IMR-90 (cell line): ENCODE measurements around the gene COLGALT1. TPM values are rescaled to one million over a fixed set of nuclear protein-coding genes. Genes with fewer than 3 reads are reported as not detected.

Experiments used
- ATAC-seq: fragments of 200-7000 bp; cut with Tn5 transposase; 2 replicates; pipeline ENCODE4 v1.9.1; 2020; ENCODE audit warnings: low read depth, mild to moderate bottlenecking, moderate library complexity
- BruUV-seq: library from RNA; stranded (reverse); fragments of 400-500 nt; replicated peaks from 2 replicates; lab custom pipeline; 2021; lab: Mats Ljungman, UMichigan
- CTCF ChIA-PET: fragments of 300-600 bp; formaldehyde crosslinking; extraction: SDS; loops from one replicate; lab custom pipeline; 2021; ENCODE audit warnings: antibody characterized with exemption; lab: Yijun Ruan, JAX
- POLR2A ChIA-PET: fragments of 300-600 bp; sonication (Branson Sonifier 250); formaldehyde crosslinking; loops from one replicate; lab custom pipeline; 2022; ENCODE audit warnings: antibody characterized with exemption; ENCODE audit not compliant: unreplicated experiment; lab: Charles Lee
- DNase-seq: peaks from one replicate; pipeline ENCODE4 v3.0.0; 2013
- H2AFZ ChIP-seq: replicated peaks from 2 replicates; pipeline ENCODE3; 2013; ENCODE audit warnings: low read length, mild to moderate bottlenecking; ENCODE audit not compliant: poor library complexity
- H2AK5ac ChIP-seq: 2 replicates; pipeline ENCODE4 v1.6.1; 2013; ENCODE audit warnings: low read depth, low read length, inconsistent platforms
- H2AK9ac ChIP-seq: replicated peaks from 2 replicates; pipeline ENCODE3; 2013; ENCODE audit warnings: mild to moderate bottlenecking, low read depth, low read length, moderate library complexity; ENCODE audit not compliant: poor library complexity
- H2BK120ac ChIP-seq: 2 replicates; pipeline ENCODE4 v1.6.1; 2013; ENCODE audit warnings: low read depth, low read length, inconsistent platforms
- H2BK15ac ChIP-seq: 3 replicates; pipeline ENCODE4 v1.6.1; 2013; ENCODE audit warnings: low read depth, low read length, inconsistent platforms
- H2BK20ac ChIP-seq: 2 replicates; pipeline ENCODE4 v1.6.1; 2013; ENCODE audit warnings: low read depth, mild to moderate bottlenecking, inconsistent platforms, low read length, moderate library complexity
- H2BK5ac ChIP-seq: 2 replicates; pipeline ENCODE4 v1.6.1; 2013; ENCODE audit warnings: mild to moderate bottlenecking, low read depth, low read length, inconsistent platforms; ENCODE audit not compliant: poor library complexity, severe bottlenecking
- H3K14ac ChIP-seq: replicated peaks from 2 replicates; pipeline ENCODE4 v1.6.1; 2013; ENCODE audit warnings: low read depth, low read length, inconsistent platforms
- H3K18ac ChIP-seq: 2 replicates; pipeline ENCODE4 v1.6.1; 2013; ENCODE audit warnings: low read depth, low read length, control low read depth
- H3K23ac ChIP-seq: 2 replicates; pipeline ENCODE4 v1.6.1; 2013; ENCODE audit warnings: low read depth, low read length, inconsistent platforms
- H3K27ac ChIP-seq: 2 replicates; pipeline ENCODE4 v1.5.1; 2013; ENCODE audit warnings: mild to moderate bottlenecking, control low read depth, low read length; ENCODE audit not compliant: insufficient read depth
- H3K27me3 ChIP-seq: 2 replicates; pipeline ENCODE4 v1.6.1; 2013; ENCODE audit warnings: low read length; ENCODE audit not compliant: control insufficient read depth, insufficient read depth
- H3K36me3 ChIP-seq: 2 replicates; pipeline ENCODE4 v1.6.1; 2013; ENCODE audit warnings: low read length, mixed read lengths; ENCODE audit not compliant: control insufficient read depth, insufficient read depth
- H3K4ac ChIP-seq: 2 replicates; pipeline ENCODE4 v1.6.1; 2013; ENCODE audit warnings: low read depth, low read length, inconsistent platforms
- H3K4me1 ChIP-seq: 2 replicates; pipeline ENCODE4 v1.6.1; 2013; ENCODE audit warnings: low read length, mixed read lengths; ENCODE audit not compliant: control insufficient read depth, insufficient read depth
- H3K4me2 ChIP-seq: 2 replicates; pipeline ENCODE4 v1.6.1; 2013; ENCODE audit warnings: low read depth, mild to moderate bottlenecking, control low read depth, low read length, moderate library complexity
- H3K4me3 ChIP-seq: 2 replicates; pipeline ENCODE4 v1.5.1; 2013; ENCODE audit warnings: low read depth, mild to moderate bottlenecking, control low read depth, low read length, moderate library complexity; ENCODE audit not compliant: insufficient read depth
- H3K56ac ChIP-seq: 2 replicates; pipeline ENCODE4 v1.6.1; 2013; ENCODE audit warnings: low read length, inconsistent platforms; ENCODE audit not compliant: insufficient read depth; ENCODE audit errors: extremely low read depth
- H3K79me1 ChIP-seq, 2 experiments: 2 replicates each; pipeline ENCODE4 v1.6.1; 2013; ENCODE audit warnings: low read length in 2 of 2, inconsistent platforms in 1 of 2, low read depth in 1 of 2
- H3K9ac ChIP-seq: 2 replicates; pipeline ENCODE4 v1.6.1; 2013; ENCODE audit warnings: low read depth, low read length, control low read depth
- H3K9me1 ChIP-seq: 2 replicates; pipeline ENCODE4 v1.6.1; 2013; ENCODE audit warnings: low read length, inconsistent platforms; ENCODE audit not compliant: insufficient read depth
- H3K9me3 ChIP-seq: 2 replicates; pipeline ENCODE4 v1.6.1; 2013; ENCODE audit warnings: low read length; ENCODE audit not compliant: control insufficient read depth, insufficient read depth
- H4K20me1 ChIP-seq: 2 replicates; pipeline ENCODE4 v1.6.1; 2013; ENCODE audit warnings: low read length, inconsistent platforms; ENCODE audit not compliant: insufficient read depth
- H4K5ac ChIP-seq: 2 replicates; pipeline ENCODE4 v1.6.1; 2013; ENCODE audit warnings: mild to moderate bottlenecking, low read depth, low read length, control low read depth
- H4K8ac ChIP-seq, 2 experiments: 2 replicates each; pipeline ENCODE4 v1.6.1; 2013; ENCODE audit warnings: low read depth in 2 of 2, low read length in 2 of 2, control low read depth in 1 of 2, inconsistent platforms in 1 of 2
- H4K91ac ChIP-seq: 2 replicates; pipeline ENCODE4 v1.6.1; 2013; ENCODE audit warnings: low read depth, low read length, inconsistent platforms; ENCODE audit not compliant: insufficient read depth
- CTCF ChIP-seq: conservative IDR thresholded peaks from 2 replicates; pipeline ENCODE4 v1.5.1; 2012; ENCODE audit warnings: mild to moderate bottlenecking, low read depth, low read length, improper control_type of control experiment
- ELK1 ChIP-seq: fragments of 150-350 bp; IDR thresholded peaks from 2 replicates; pipeline ENCODE4 v1.6.1; 2016; ENCODE audit warnings: low read depth, mild to moderate bottlenecking, low read length, moderate library complexity, borderline replicate concordance
- MAZ ChIP-seq: IDR thresholded peaks from 2 replicates; pipeline ENCODE4 v1.6.1; 2012; ENCODE audit warnings: low read depth, mild to moderate bottlenecking, low read length, improper control_type of control experiment, moderate library complexity, borderline replicate concordance
- MXI1 ChIP-seq: IDR thresholded peaks from 2 replicates; pipeline ENCODE4 v1.6.1; 2012; ENCODE audit warnings: low read depth, mild to moderate bottlenecking, low read length, moderate library complexity, borderline replicate concordance
- POLR2A ChIP-seq: IDR thresholded peaks from 2 replicates; pipeline ENCODE4 v1.6.1; 2012; ENCODE audit warnings: mild to moderate bottlenecking, low read depth, low read length
- RAD21 ChIP-seq: IDR thresholded peaks from 2 replicates; pipeline ENCODE4 v1.6.1; 2012; ENCODE audit warnings: low read length, improper control_type of control experiment
- RCOR1 ChIP-seq: IDR thresholded peaks from 2 replicates; pipeline ENCODE4 v1.6.1; 2012; ENCODE audit warnings: mild to moderate bottlenecking, low read length, improper control_type of control experiment; ENCODE audit not compliant: insufficient replicate concordance
- RFX5 ChIP-seq: IDR thresholded peaks from 2 replicates; pipeline ENCODE4 v1.8.0; 2012; ENCODE audit warnings: low read depth, mild to moderate bottlenecking, low read length, moderate library complexity
- SMC3 ChIP-seq: fragments of 150-350 bp; IDR thresholded peaks from 2 replicates; pipeline ENCODE4 v1.6.1; 2016; ENCODE audit warnings: low read depth, mild to moderate bottlenecking, antibody characterized with exemption, low read length, moderate library complexity
- WGBS, 2 experiments: methylation state at CpG; one replicate each; pipeline versions ENCODE4 v1.1.5 to v1.1.7; 2013; ENCODE audit warnings: missing lambda C conversion rate in 2 of 2; ENCODE audit not compliant: insufficient read length in 1 of 2; ENCODE audit errors: extremely low coverage in 2 of 2; 5-methylcytosine and 5-hydroxymethylcytosine counted together
- dilution Hi-C: fragments of 300-500 bp; cut with HindIII; formaldehyde crosslinking; loops from one replicate; pipeline ENCODE4 v1.14.3; 2018; ENCODE audit warnings: low sequenced_read_pairs; ENCODE audit not compliant: unreplicated experiment
- in situ Hi-C: fragments of 300-500 bp; cut with MboI; formaldehyde crosslinking; loops from 3 replicates; pipeline ENCODE4 v1.14.3; 2019; ENCODE audit warnings: low sequenced_read_pairs, inconsistent platforms, mixed read lengths
- intact Hi-C: fragments of 100-400 bp; cut with micrococcal nuclease; formaldehyde crosslinking; loops from 2 replicates; pipeline ENCODE4 v1.10.0; 2022
- polyA plus RNA-seq, 3 experiments: library from polyadenylated mRNA; depleted of rRNA; stranded (reverse); fragments of >200 nt; gene quantifications; 2 replicates each; pipeline ENCODE4 v1.2.3, GENCODE V29; 2012; ENCODE audit warnings: low replicate concordance in 1 of 3
- total RNA-seq: library from RNA; depleted of rRNA; stranded (reverse); fragments of >200 nt; gene quantifications from 2 replicates; pipeline ENCODE4 v1.2.3, GENCODE V29; 2012

COLGALT1 gene
- total and polyA plus RNA-seq, 2 of the 4 experiments (the other 2 are of a cell fraction): 77.1 to 117 TPM

GRCh38 chr19:17605761-17606589 is 50.5 kb downstream of the COLGALT1 start:
- no peak overlapping the region for H2BK20ac ChIP-seq
- H4K91ac ChIP-seq: no peak overlapping the region; the same call in 1 of the 2 replicates
- dilution Hi-C loops: no loop called here
- no TSS peak for BruUV-seq
- H3K14ac ChIP-seq: no peak overlapping the region
- no peaks in the 10 kb centered on the region for H3K9me3 ChIP-seq
- no peak overlapping the region for H3K23ac ChIP-seq
- peak overlapping the region; percentile 87 for H2AK9ac ChIP-seq
- H2BK5ac ChIP-seq: no peak overlapping the region
- peak overlapping the region; percentile 97 for H2AFZ ChIP-seq
- H3K79me1 ChIP-seq: no peaks in the 10 kb centered on the region
- H3K4me3 ChIP-seq: peak overlapping the region; percentile 37
- no peak overlapping the region for H2BK120ac ChIP-seq
- H3K4me1 ChIP-seq: no peaks in the 10 kb centered on the region
- no peak overlapping the region for H2BK15ac ChIP-seq
- no peak overlapping the region for H3K56ac ChIP-seq
- H3K4ac ChIP-seq: 0 out of 2 replicates have a peak overlapping the region, but pooled peaks have one; percentile 40
- peak overlapping the region in 1 of 2 experiments; percentile 56; a peak in 1 of 4 replicates for H4K8ac ChIP-seq
- no peaks in the 10 kb centered on the region for H3K36me3 ChIP-seq
- ATAC-seq (peak; percentile 81), DNase-seq (peak; percentile 56)
- no peaks in the 10 kb centered on the region; the same call in 1 of the 2 replicates for H3K9me1 ChIP-seq
- ChIA-PET CTCF (interaction anchor here (0.7 kb wide), 1 partner anchor 32 kb away, joined by 5 read pairs; no protein-coding TSS in a partner anchor), POLR2A (interaction anchor here (0.5 kb wide), 1 partner anchor 22 kb away, joined by 4 read pairs; no protein-coding TSS in a partner anchor)
- no peak overlapping the region for H3K9ac ChIP-seq
- no peak overlapping the region for H4K5ac ChIP-seq
- H3K18ac ChIP-seq: no peak overlapping the region
- peaks cover 26% of the 10 kb centered on the region for H3K27me3 ChIP-seq
- in situ Hi-C loops: no loop called here
- intact Hi-C loops: no loop called here
- peak overlapping the region; percentile 70 for H3K4me2 ChIP-seq
- H3K27ac ChIP-seq: no peak overlapping the region
- no peaks in the 10 kb centered on the region for H4K20me1 ChIP-seq
- TF ChIP-seq CTCF (peak; percentile 55), POLR2A (no peak), RCOR1 (no peak), RFX5 (no peak), RAD21 (peak; percentile 53), MAZ (0 out of 2 replicates have a peak, but pooled peaks have one; percentile 12), SMC3 (peak; percentile 32), ELK1 (no peak), MXI1 (no peak)
- no peak overlapping the region for H2AK5ac ChIP-seq
- 3% methylated on average over 29 of the region's 85 CpGs; no CpG with 5 or more reads in 1 of the 2 experiments for WGBS, 2 experiments
